Measurements from ENCODE around the gene GLRA3.

GLRA3 gene

DNA sequence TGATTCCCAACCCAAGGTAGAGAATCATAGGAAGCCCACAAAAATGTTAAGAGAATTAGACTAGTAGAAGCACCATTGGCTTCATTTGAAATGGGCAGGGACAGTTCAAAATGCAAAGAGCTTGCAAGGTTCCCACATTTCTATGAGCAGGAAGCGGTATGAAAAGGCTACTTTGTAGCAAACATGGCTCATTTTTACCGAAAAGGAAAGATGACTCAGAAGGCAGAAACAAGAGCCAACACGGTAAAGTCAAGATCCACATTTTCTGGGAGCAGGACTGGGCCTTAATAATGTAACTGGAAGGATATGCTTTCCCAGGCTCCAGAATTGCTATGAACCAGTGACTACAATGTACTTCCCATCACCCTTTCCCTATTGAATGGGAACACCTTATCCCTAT is 89.5 kb downstream of the GLRA3 start:
- TF ChIP-seq, protein P1, sequence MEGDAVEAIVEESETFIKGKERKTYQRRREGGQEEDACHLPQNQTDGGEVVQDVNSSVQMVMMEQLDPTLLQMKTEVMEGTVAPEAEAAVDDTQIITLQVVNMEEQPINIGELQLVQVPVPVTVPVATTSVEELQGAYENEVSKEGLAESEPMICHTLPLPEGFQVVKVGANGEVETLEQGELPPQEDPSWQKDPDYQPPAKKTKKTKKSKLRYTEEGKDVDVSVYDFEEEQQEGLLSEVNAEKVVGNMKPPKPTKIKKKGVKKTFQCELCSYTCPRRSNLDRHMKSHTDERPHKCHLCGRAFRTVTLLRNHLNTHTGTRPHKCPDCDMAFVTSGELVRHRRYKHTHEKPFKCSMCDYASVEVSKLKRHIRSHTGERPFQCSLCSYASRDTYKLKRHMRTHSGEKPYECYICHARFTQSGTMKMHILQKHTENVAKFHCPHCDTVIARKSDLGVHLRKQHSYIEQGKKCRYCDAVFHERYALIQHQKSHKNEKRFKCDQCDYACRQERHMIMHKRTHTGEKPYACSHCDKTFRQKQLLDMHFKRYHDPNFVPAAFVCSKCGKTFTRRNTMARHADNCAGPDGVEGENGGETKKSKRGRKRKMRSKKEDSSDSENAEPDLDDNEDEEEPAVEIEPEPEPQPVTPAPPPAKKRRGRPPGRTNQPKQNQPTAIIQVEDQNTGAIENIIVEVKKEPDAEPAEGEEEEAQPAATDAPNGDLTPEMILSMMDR (IDR thresholded peaks at IDR 0.05; ENCODE audit: low read depth, low read length, missing control alignments) = no peak
- no peak for DNase-seq (ENCODE audit: low read depth)
- in situ Hi-C loops (cut with HindIII; ENCODE audit: low sequenced_read_pairs) = no loop called here
- no peak overlapping the region for H3K4me3 ChIP-seq (ENCODE audit: low read depth, low read length)

DNA sequence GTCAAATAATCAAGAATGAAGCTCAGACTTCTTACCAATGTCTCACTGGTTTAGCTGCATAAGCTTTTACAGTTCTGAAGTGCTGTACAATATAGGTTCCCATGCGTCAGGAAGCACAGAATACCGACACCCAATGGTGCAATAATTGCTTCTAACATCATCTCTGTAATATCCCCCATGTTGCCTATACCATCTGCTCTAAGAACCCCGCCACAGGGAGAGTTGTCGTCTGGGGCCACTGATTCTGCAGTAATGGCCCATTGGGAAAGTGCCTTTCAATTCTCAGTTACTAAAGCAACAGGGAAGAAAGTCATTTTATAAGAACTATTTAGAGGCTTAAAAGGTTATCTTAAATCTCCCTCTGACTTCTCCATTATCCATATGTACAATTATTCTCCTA is 94.9 kb downstream of the GLRA3 start:
- in situ Hi-C loops (cut with HindIII; ENCODE audit: low sequenced_read_pairs) = no loop called here
- DNase-seq (ENCODE audit: low read depth) = no peak
- no peak overlapping the region for H3K4me3 ChIP-seq (ENCODE audit: low read depth, low read length)
- TF ChIP-seq, protein P1 (IDR thresholded peaks at IDR 0.05; ENCODE audit: low read depth, low read length, missing control alignments) = no peak

- TF ChIP-seq, protein P1 (IDR thresholded peaks at IDR 0.05; ENCODE audit: low read depth, low read length, missing control alignments) = no peak
- H3K4me3 ChIP-seq (ENCODE audit: low read depth, low read length) = no peak overlapping the region
- no peak for DNase-seq (ENCODE audit: low read depth)
- in situ Hi-C loops (cut with HindIII; ENCODE audit: low sequenced_read_pairs) = no loop called here
Measured at GRCh38 chr4:174717828-174718227, 111.2 kb downstream of the GLRA3 start.

DNA sequence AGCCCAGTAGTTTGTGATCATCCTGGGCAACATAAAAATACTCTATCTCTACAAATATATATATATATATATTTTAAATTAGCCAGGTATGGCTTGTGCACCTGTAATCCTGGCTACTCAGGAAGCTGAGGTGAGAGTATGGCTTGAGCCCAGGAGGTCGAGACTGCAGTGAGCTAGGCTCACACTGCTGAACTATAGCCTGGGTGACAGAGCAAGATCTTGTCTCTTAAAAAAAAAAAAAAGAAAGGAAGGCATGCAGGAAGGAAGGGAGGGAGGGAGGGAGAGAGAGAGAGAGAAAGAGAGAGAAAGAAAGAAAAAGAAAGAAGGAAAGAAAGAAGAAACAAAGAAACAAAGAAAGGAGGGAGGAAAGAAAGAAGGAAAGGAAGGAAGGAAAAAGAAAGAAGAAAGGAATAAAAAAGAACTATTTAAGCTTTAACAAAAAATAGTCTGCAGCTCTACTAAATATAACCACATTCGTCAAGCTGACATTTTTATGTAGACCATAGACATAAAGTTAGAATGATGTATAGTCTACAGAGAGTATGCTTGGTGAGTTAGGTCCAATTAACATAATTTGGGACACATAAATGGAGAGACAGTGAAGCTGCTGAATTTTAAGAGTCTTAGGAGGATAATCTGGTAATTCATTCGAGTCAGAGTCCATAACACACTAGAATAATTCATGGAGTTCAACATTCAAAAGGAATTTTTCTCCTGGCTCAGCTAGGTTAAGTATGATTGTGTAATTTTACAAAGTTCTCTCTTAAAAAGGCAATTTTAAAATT is 111.9 kb downstream of the GLRA3 start:
- TF ChIP-seq, protein P1 (IDR thresholded peaks at IDR 0.05; ENCODE audit: low read depth, low read length, missing control alignments) = no peak
- no peak for DNase-seq (ENCODE audit: low read depth)
- no peak overlapping the region for H3K4me3 ChIP-seq (ENCODE audit: low read depth, low read length)
- in situ Hi-C loops (cut with HindIII; ENCODE audit: low sequenced_read_pairs) = no loop called here

GRCh38 chr4:174714393-174715211 is 114.4 kb downstream of the GLRA3 start:
- in situ Hi-C loops (cut with HindIII; ENCODE audit: low sequenced_read_pairs) = no loop called here
- TF ChIP-seq, protein P1 (IDR thresholded peaks at IDR 0.05; ENCODE audit: low read depth, low read length, missing control alignments) = peak; percentile 85
- H3K4me3 ChIP-seq (ENCODE audit: low read depth, low read length) = no peak overlapping the region
- peak; percentile 24 for DNase-seq (ENCODE audit: low read depth)

- DNase-seq (ENCODE audit: low read depth) = no peak
- H3K4me3 ChIP-seq (ENCODE audit: low read depth, low read length) = no peak overlapping the region
- in situ Hi-C loops (cut with HindIII; ENCODE audit: low sequenced_read_pairs) = no loop called here
- TF ChIP-seq, protein P1 (IDR thresholded peaks at IDR 0.05; ENCODE audit: low read depth, low read length, missing control alignments) = no peak
Measured at GRCh38 chr4:174713821-174714220, 115.2 kb downstream of the GLRA3 start.

Data from astrocyte of the cerebellum (primary cell).